Trophoblast cell (in vitro differentiated cells and primary cell): Measurements from ENCODE around the gene RPL29.
A peak's percentile ranks its signal among the peaks of the same experiment; 100 is the strongest.

Source experiments
- DNase-seq, 2 donors: peaks; one replicate each; pipeline ENCODE4 v3.0.0-alpha.2; 2016
- H2AFZ ChIP-seq: 2 replicates; pipeline ENCODE4 v1.6.1; 2013; ENCODE audit warnings: low read length, moderate library complexity, mild to moderate bottlenecking; ENCODE audit not compliant: insufficient read depth, poor library complexity
- H2AK5ac ChIP-seq: 2 replicates; pipeline ENCODE4 v1.6.1; 2013; ENCODE audit warnings: mild to moderate bottlenecking, low read length
- H2BK120ac ChIP-seq: 2 replicates; pipeline ENCODE4 v1.6.1; 2013; ENCODE audit warnings: low read length, mild to moderate bottlenecking, moderate library complexity; ENCODE audit not compliant: insufficient read depth, poor library complexity
- H2BK12ac ChIP-seq: 2 replicates; pipeline ENCODE4 v1.6.1; 2013; ENCODE audit warnings: mild to moderate bottlenecking, low read length, moderate library complexity
- H2BK5ac ChIP-seq: 2 replicates; pipeline ENCODE4 v1.6.1; 2013; ENCODE audit warnings: low read length, low read depth, moderate library complexity, mild to moderate bottlenecking; ENCODE audit not compliant: poor library complexity
- H3K14ac ChIP-seq: 2 replicates; pipeline ENCODE4 v1.6.1; 2013; ENCODE audit warnings: mild to moderate bottlenecking, low read length
- H3K18ac ChIP-seq: 2 replicates; pipeline ENCODE4 v1.6.1; 2013; ENCODE audit warnings: mild to moderate bottlenecking, low read length
- H3K23ac ChIP-seq: 2 replicates; pipeline ENCODE4 v1.6.1; 2013; ENCODE audit warnings: low read length
- H3K27ac ChIP-seq: 2 replicates; pipeline ENCODE4 v1.5.1; 2013; ENCODE audit warnings: low read depth, mild to moderate bottlenecking, inconsistent platforms, low read length, moderate library complexity
- H3K27me3 ChIP-seq: 2 replicates; pipeline ENCODE4 v1.6.1; 2013; ENCODE audit warnings: inconsistent platforms, mild to moderate bottlenecking, low read length, moderate library complexity; ENCODE audit not compliant: insufficient read depth
- H3K36me3 ChIP-seq, 2 experiments: 1 replicate in 1 of 2; 2 replicates in 1 of 2; pipeline ENCODE4 v1.6.1; 2013; ENCODE audit warnings: low read length in 2 of 2, mild to moderate bottlenecking in 2 of 2, moderate library complexity in 1 of 2; ENCODE audit not compliant: insufficient read depth in 2 of 2, control insufficient read depth in 1 of 2
- H3K4ac ChIP-seq: 2 replicates; pipeline ENCODE4 v1.6.1; 2013; ENCODE audit warnings: low read depth, mild to moderate bottlenecking, low read length, moderate library complexity
- H3K4me1 ChIP-seq, 2 experiments: 1 replicate in 1 of 2; 2 replicates in 1 of 2; pipeline ENCODE4 v1.6.1; 2013; ENCODE audit warnings: low read length in 2 of 2, mild to moderate bottlenecking in 2 of 2, moderate library complexity in 1 of 2; ENCODE audit not compliant: insufficient read depth in 2 of 2, control insufficient read depth in 1 of 2
- H3K4me2 ChIP-seq: 2 replicates; pipeline ENCODE4 v1.6.1; 2013; ENCODE audit warnings: inconsistent platforms, mild to moderate bottlenecking, low read length, moderate library complexity
- H3K4me3 ChIP-seq: 2 replicates; pipeline ENCODE4 v1.5.1; 2013; ENCODE audit warnings: mild to moderate bottlenecking, low read depth, low read length, inconsistent platforms
- H3K79me1 ChIP-seq: one replicate; pipeline ENCODE4 v1.6.1; 2013; ENCODE audit warnings: low read length
- H3K79me2 ChIP-seq: 2 replicates; pipeline ENCODE4 v1.6.1; 2013; ENCODE audit warnings: low read length, mild to moderate bottlenecking; ENCODE audit not compliant: control insufficient read depth, insufficient read depth, poor library complexity
- H3K9ac ChIP-seq: 2 replicates; pipeline ENCODE4 v1.6.1; 2013; ENCODE audit warnings: mild to moderate bottlenecking, low read length
- H3K9me3 ChIP-seq: 2 replicates; pipeline ENCODE4 v1.6.1; 2013; ENCODE audit warnings: low read depth, mild to moderate bottlenecking, control low read depth, inconsistent platforms, low read length; ENCODE audit not compliant: insufficient read depth
- H4K12ac ChIP-seq: 2 replicates; pipeline ENCODE4 v1.6.1; 2013; ENCODE audit warnings: low read depth, mild to moderate bottlenecking, low read length, moderate library complexity
- H4K8ac ChIP-seq: 2 replicates; pipeline ENCODE4 v1.6.1; 2013; ENCODE audit warnings: low read depth, mild to moderate bottlenecking, low read length, moderate library complexity
- H4K91ac ChIP-seq: one replicate; pipeline ENCODE4 v1.6.1; 2013; ENCODE audit warnings: low read depth, mild to moderate bottlenecking, low read length, moderate library complexity
- WGBS: extraction: QIAGEN DNeasy Blood & Tissue Kit; methylation state at CpG from one replicate; pipeline ENCODE4 v1.1.7; 2013; ENCODE audit warnings: missing lambda C conversion rate; ENCODE audit not compliant: insufficient read length, insufficient coverage; ENCODE audit errors: extremely low coverage; 5-methylcytosine and 5-hydroxymethylcytosine counted together

Gene RPL29

GRCh38 chr3:52038227-52038626 lies 42.5 kb upstream of the RPL29 start:
- no peak overlapping the region for H3K27ac ChIP-seq
- no peak overlapping the region for H3K4me2 ChIP-seq

DNA sequence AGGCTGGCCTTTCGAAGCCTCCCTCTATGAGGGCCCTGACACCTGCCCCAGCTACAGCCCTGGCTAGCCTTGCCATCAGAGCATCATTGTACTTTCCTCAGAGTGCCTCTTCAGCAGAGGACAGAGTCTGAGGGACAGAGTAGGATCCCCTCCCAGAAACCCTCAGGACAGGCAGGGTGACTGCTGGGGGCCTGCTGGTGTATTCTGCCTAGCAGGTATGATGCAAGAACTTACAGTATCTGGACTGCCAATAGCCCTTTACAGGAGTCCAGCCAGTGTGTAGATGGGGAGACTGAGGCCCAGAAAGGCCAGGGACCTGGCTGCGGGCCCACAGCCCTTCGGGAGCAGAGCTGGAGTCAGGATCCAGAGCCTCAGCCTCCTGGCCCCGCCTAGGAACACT lies 41.6 kb upstream of the RPL29 start:
- H3K27me3 ChIP-seq, result no peaks in the 10 kb centered on the region
- peaks cover 2 to 3% of the 10 kb centered on the region in 2 experiments for H3K4me1 ChIP-seq
- no peaks in the 10 kb centered on the region for H3K36me3 ChIP-seq
- H2AK5ac ChIP-seq, result no peak overlapping the region
- no peak overlapping the region for H2BK5ac ChIP-seq
- no peak overlapping the region for H3K18ac ChIP-seq
- no peak for DNase-seq
- H2BK120ac ChIP-seq, result no peak overlapping the region
- no peak overlapping the region for H3K27ac ChIP-seq
- H4K8ac ChIP-seq, result no peak overlapping the region
- H3K4ac ChIP-seq, result no peak overlapping the region
- H2AFZ ChIP-seq, result no peak overlapping the region
- H3K23ac ChIP-seq, result no peak overlapping the region
- H3K14ac ChIP-seq, result no peak overlapping the region
- H3K79me2 ChIP-seq, result no peaks in the 10 kb centered on the region
- H3K4me3 ChIP-seq, result no peak overlapping the region
- H4K12ac ChIP-seq, result no peak overlapping the region
- H2BK12ac ChIP-seq, result no peak overlapping the region
- H3K4me2 ChIP-seq, result no peak overlapping the region
- WGBS, result no CpG with 5 or more reads among the region's 4 CpGs
- H3K9me3 ChIP-seq, result peaks cover 2% of the 10 kb centered on the region
- no peaks in the 10 kb centered on the region for H3K79me1 ChIP-seq
- no peak overlapping the region for H4K91ac ChIP-seq
- H3K9ac ChIP-seq, result no peak overlapping the region

More at GRCh38 chr3:52038227-52038626, 42.5 kb upstream of the RPL29 start:
- Histone ChIP-seq H3K9ac (no peak overlapping the region), H2BK12ac (no peak overlapping the region), H3K4ac (no peak overlapping the region), H4K12ac (no peak overlapping the region), H3K9me3 (peaks cover 2% of the 10 kb centered on the region), H2AK5ac (peak overlapping the region; percentile 15), H4K91ac (no peak overlapping the region), H4K8ac (no peak overlapping the region), H3K4me1 (peaks cover 0 to under 1% of the 10 kb centered on the region in 2 experiments), H3K14ac (no peak overlapping the region), H2BK120ac (no peak overlapping the region), H3K4me3 (no peak overlapping the region), H3K79me1 (no peaks in the 10 kb centered on the region), H3K23ac (no peak overlapping the region), H3K36me3 (no peaks in the 10 kb centered on the region), H3K18ac (no peak overlapping the region), H2BK5ac (no peak overlapping the region), H3K79me2 (no peaks in the 10 kb centered on the region), H3K27me3 (no peaks in the 10 kb centered on the region), H2AFZ (no peak overlapping the region)
- WGBS, result no CpG with 5 or more reads among the region's 6 CpGs
- no peak for DNase-seq

DNA sequence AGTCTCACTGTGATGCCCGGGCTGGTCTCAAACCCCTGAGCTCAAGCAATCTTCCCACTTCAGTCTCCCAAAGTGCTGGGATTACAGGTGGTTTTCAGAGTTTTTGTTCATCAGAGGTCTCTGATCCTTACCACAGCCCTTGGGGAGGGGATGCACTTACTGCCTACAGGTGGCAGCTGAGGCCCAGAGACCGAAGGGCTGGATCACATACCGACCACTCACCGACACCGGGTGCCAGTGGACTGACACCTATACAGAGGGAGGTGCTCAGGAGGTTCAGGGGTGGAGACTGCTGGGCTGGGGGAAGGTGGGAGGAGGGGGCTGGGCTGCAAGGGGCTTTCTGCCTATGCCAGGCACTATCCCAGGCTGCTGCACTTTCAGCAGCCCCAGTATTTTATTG lies 41.1 kb upstream of the RPL29 start:
- Histone ChIP-seq H3K14ac (no peak overlapping the region), H2BK120ac (no peak overlapping the region), H3K36me3 (no peaks in the 10 kb centered on the region), H4K12ac (no peak overlapping the region), H3K27me3 (no peaks in the 10 kb centered on the region), H3K27ac (no peak overlapping the region), H4K91ac (no peak overlapping the region), H3K4me2 (no peak overlapping the region), H3K4me3 (no peak overlapping the region), H2AK5ac (no peak overlapping the region), H3K9me3 (peaks cover 2% of the 10 kb centered on the region), H3K79me1 (no peaks in the 10 kb centered on the region), H3K4ac (no peak overlapping the region), H3K9ac (no peak overlapping the region), H3K4me1 (peaks cover 2 to 3% of the 10 kb centered on the region in 2 experiments), H2BK12ac (no peak overlapping the region), H3K23ac (no peak overlapping the region), H2AFZ (no peak overlapping the region), H3K18ac (no peak overlapping the region), H3K79me2 (no peaks in the 10 kb centered on the region), H2BK5ac (no peak overlapping the region), H4K8ac (no peak overlapping the region)
- DNase-seq, result no peak
- WGBS, result no CpG with 5 or more reads among the region's 5 CpGs

GRCh38 chr3:52036222-52036694 lies 40.6 kb upstream of the RPL29 start:
- Histone ChIP-seq H3K4ac (no peak overlapping the region), H3K27me3 (no peaks in the 10 kb centered on the region), H4K91ac (no peak overlapping the region), H3K4me3 (no peak overlapping the region), H3K36me3 (no peaks in the 10 kb centered on the region), H3K14ac (no peak overlapping the region), H4K12ac (no peak overlapping the region), H4K8ac (no peak overlapping the region), H2BK12ac (no peak overlapping the region), H3K9ac (no peak overlapping the region), H3K27ac (no peak overlapping the region), H3K79me2 (no peaks in the 10 kb centered on the region), H3K79me1 (no peaks in the 10 kb centered on the region), H3K4me1 (peaks cover 2 to 3% of the 10 kb centered on the region in 2 experiments), H2AFZ (no peak overlapping the region), H2AK5ac (no peak overlapping the region), H3K9me3 (peaks cover 2% of the 10 kb centered on the region), H2BK5ac (no peak overlapping the region), H3K18ac (no peak overlapping the region), H3K23ac (no peak overlapping the region), H2BK120ac (no peak overlapping the region), H3K4me2 (no peak overlapping the region)
- WGBS, result no CpG with 5 or more reads among the region's 5 CpGs
- no peak for DNase-seq
